Hematopoietic multipotent progenitor cell treated with erythropoietin and hydrocortisone succinate and interleukin-3 and kit ligand, for 4 days (in vitro differentiated cells): Measurements from ENCODE around the gene PDK1.
"Not testable (repeated sequence)": the region's sequence is repeated elsewhere in the genome, so short reads cannot be mapped to it uniquely, and the experiment has no call there.

ENCODE experiments used
- DNase-seq: peaks from one replicate; pipeline ENCODE4 v3.0.0-alpha.2; 2015

PDK1 gene

GRCh38 chr2:172554352-172555271 lies 1.3 kb upstream of the PDK1 start:
- peak; percentile 35 for DNase-seq

- DNase-seq = no peak
Observed at GRCh38 chr2:172555272-172555521, 693 bp upstream of the PDK1 start.

GRCh38 chr2:172556284-172557033 lies 569 bp downstream of the PDK1 start:
- peak; percentile 89 for DNase-seq

GRCh38 chr2:172558372-172558771 lies 2.5 kb downstream of the PDK1 start:
- no peak for DNase-seq

GRCh38 chr2:172560721-172561120 lies 4.8 kb downstream of the PDK1 start:
- no peak for DNase-seq

- no peak for DNase-seq
Observed at GRCh38 chr2:172561270-172561669, 5.4 kb downstream of the PDK1 start.

GRCh38 chr2:172562298-172562697 lies 6.4 kb downstream of the PDK1 start:
- DNase-seq = no peak

- no peak for DNase-seq
Observed at GRCh38 chr2:172564376-172564775, 8.5 kb downstream of the PDK1 start.

GRCh38 chr2:172571245-172571644 lies 15.4 kb downstream of the PDK1 start:
- no peak for DNase-seq

GRCh38 chr2:172572981-172573380 lies 17.1 kb downstream of the PDK1 start:
- DNase-seq = no peak

GRCh38 chr2:172574965-172575364 lies 19.1 kb downstream of the PDK1 start:
- DNase-seq = no peak

GRCh38 chr2:172578054-172578453 lies 22.2 kb downstream of the PDK1 start:
- DNase-seq = no peak

GRCh38 chr2:172578860-172579512 lies 23.1 kb downstream of the PDK1 start:
- DNase-seq = no peak

GRCh38 chr2:172580544-172580943 lies 24.7 kb downstream of the PDK1 start:
- DNase-seq = no peak

- DNase-seq = no peak
Observed at GRCh38 chr2:172582656-172583055, 26.8 kb downstream of the PDK1 start.

- peak; percentile 57 for DNase-seq
Observed at GRCh38 chr2:172586245-172586891, 30.5 kb downstream of the PDK1 start.

GRCh38 chr2:172587231-172587630 lies 31.3 kb downstream of the PDK1 start:
- DNase-seq = not testable (repeated sequence)

GRCh38 chr2:172588931-172589330 lies 33.0 kb downstream of the PDK1 start:
- DNase-seq = no peak

- DNase-seq = not testable (repeated sequence)
Observed at GRCh38 chr2:172591386-172591785, 35.5 kb downstream of the PDK1 start.

- not testable (repeated sequence) for DNase-seq
Observed at GRCh38 chr2:172592190-172592589, 36.3 kb downstream of the PDK1 start.

- DNase-seq = no peak
Observed at GRCh38 chr2:172596776-172597175, 40.9 kb downstream of the PDK1 start.

GRCh38 chr2:172597176-172597842 lies 41.4 kb downstream of the PDK1 start:
- no peak for DNase-seq

- DNase-seq = no peak
Observed at GRCh38 chr2:172599947-172600346, 44.1 kb downstream of the PDK1 start.
